SK-N-MC (cell line): Measurements from ENCODE around the gene RECQL.

Source experiments
- EZH2 ChIP-seq: fragments of 200-600 bp; sonication (generic); IDR thresholded peaks from one replicate; pipeline ENCODE4 v1.6.1; 2017; ENCODE audit warnings: antibody characterized with exemption
- FOXP2 ChIP-seq: optimal IDR thresholded peaks from 2 replicates; pipeline ENCODE3; 2011; ENCODE audit warnings: mild to moderate bottlenecking, moderate library complexity; ENCODE audit not compliant: insufficient read depth; ENCODE audit errors: extremely low read length, control extremely low read depth
- POLR2AphosphoS5 ChIP-seq: IDR thresholded peaks from 2 replicates; pipeline ENCODE4 v1.6.1; 2012; ENCODE audit warnings: mild to moderate bottlenecking, low read depth, low read length, borderline replicate concordance

DNA sequence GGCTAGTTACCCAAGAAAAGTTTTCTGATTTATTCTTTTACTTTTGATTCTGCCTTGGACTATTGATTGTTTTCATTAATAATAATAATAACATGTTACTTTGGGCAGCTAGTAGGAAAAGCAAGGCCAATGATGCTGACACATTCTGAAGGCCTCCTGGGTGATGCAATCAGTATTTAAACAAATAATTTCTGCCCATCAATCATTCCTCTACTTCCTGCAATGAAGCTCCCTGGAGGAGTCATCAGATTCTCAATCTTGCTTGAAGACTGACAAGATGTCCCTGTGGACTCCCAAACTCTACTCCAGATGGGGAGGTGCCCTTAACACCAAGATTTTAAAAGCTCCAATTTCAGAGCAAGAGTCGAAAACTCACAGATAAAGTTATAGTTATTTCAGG lies 24.6 kb upstream of the RECQL start, which contains the start of gene SPX:
- TF ChIP-seq POLR2AphosphoS5: no peak
- no peak for TF ChIP-seq EZH2
- TF ChIP-seq FOXP2: no peak
